GM18505 (cell line): ENCODE results near the gene ZBTB46.

ENCODE experiments used
- ATAC-seq: cut with Tn5 transposase; IDR thresholded peaks from one replicate; pipeline ENCODE4 v1.9.1; 2021; ENCODE audit not compliant: unreplicated experiment
- POLR2A ChIP-seq: IDR thresholded peaks from 4 replicates; pipeline ENCODE4 v1.6.1; 2011; ENCODE audit warnings: borderline replicate concordance; ENCODE audit not compliant: insufficient read depth, insufficient read length; ENCODE audit errors: extremely low read depth

The ZBTB46 gene

GRCh38 chr20:63699466-63700198, 131.4 kb downstream of the ZBTB46 start:
- TF ChIP-seq POLR2A: no peak
- no peak for ATAC-seq

- no peak for ATAC-seq
- TF ChIP-seq POLR2A: peak; percentile 22
Measured at GRCh38 chr20:63698739-63699465, 132.2 kb downstream of the ZBTB46 start.

GRCh38 chr20:63697868-63698545, 133.1 kb downstream of the ZBTB46 start:
- no peak for ATAC-seq
- TF ChIP-seq POLR2A: no peak

- TF ChIP-seq POLR2A: no peak
- no peak for ATAC-seq
Measured at GRCh38 chr20:63697357-63697867, 133.7 kb downstream of the ZBTB46 start.

GRCh38 chr20:63696628-63697356, 134.3 kb downstream of the ZBTB46 start, which contains the start of gene TNFRSF6B:
Gene TNFRSF6B (plus strand): TSS chr20:63696652. CDS start chr20:63696768, 116 bp downstream.
- TF ChIP-seq POLR2A: no peak
- no peak for ATAC-seq

GRCh38 chr20:63696306-63696627, 134.8 kb downstream of the ZBTB46 start:
- no peak for TF ChIP-seq POLR2A

GRCh38 chr20:63695424-63696305, 135.4 kb downstream of the ZBTB46 start:
- TF ChIP-seq POLR2A: no peak
- no peak for ATAC-seq

More at GRCh38 chr20:63696306-63696627, 134.8 kb downstream of the ZBTB46 start:
- ATAC-seq: no peak

- no peak for ATAC-seq
- TF ChIP-seq POLR2A: no peak
Measured at GRCh38 chr20:63694584-63695423, 136.3 kb downstream of the ZBTB46 start.

- TF ChIP-seq POLR2A: no peak
- no peak for ATAC-seq
Measured at GRCh38 chr20:63693733-63694583, 137.1 kb downstream of the ZBTB46 start.
